HG02852 (cell line): ENCODE data around the gene TTN.
"Not testable (repeated sequence)": the region's sequence is repeated elsewhere in the genome, so short reads cannot be mapped to it uniquely, and the experiment has no call there.

ENCODE experiments used
- ATAC-seq: cut with Tn5 transposase; IDR thresholded peaks from one replicate; pipeline ENCODE4 v1.9.1; 2021; ENCODE audit warnings: mild to moderate bottlenecking, moderate library complexity; ENCODE audit not compliant: unreplicated experiment

Gene TTN

GRCh38 chr2:178550352-178550751 is 256.9 kb downstream of the TTN start:
- ATAC-seq: peak; percentile 67

- ATAC-seq: no peak
Measured at GRCh38 chr2:178542569-178542968, 264.7 kb downstream of the TTN start.

- ATAC-seq: no peak
Measured at GRCh38 chr2:178542161-178542560, 265.1 kb downstream of the TTN start.

GRCh38 chr2:178536037-178536436 is 271.2 kb downstream of the TTN start:
- ATAC-seq: no peak

- ATAC-seq: no peak
Measured at GRCh38 chr2:178531168-178531567, 276.1 kb downstream of the TTN start.

GRCh38 chr2:178530625-178531142 is 276.5 kb downstream of the TTN start:
- peak; percentile 94 for ATAC-seq

- no peak for ATAC-seq
Measured at GRCh38 chr2:178530131-178530530, 277.1 kb downstream of the TTN start.

GRCh38 chr2:178529194-178529593 is 278.0 kb downstream of the TTN start:
- no peak for ATAC-seq

GRCh38 chr2:178528647-178529046 is 278.6 kb downstream of the TTN start:
- no peak for ATAC-seq

GRCh38 chr2:178527592-178527991 is 279.6 kb downstream of the TTN start:
- ATAC-seq: no peak

- ATAC-seq: no peak
Measured at GRCh38 chr2:178526256-178526655, 281.0 kb downstream of the TTN start.

- not testable (repeated sequence) for ATAC-seq
Measured at GRCh38 chr2:178525460-178525859, 281.8 kb downstream of the TTN start.

- ATAC-seq: not testable (repeated sequence)
Measured at GRCh38 chr2:178525010-178525409, 282.2 kb downstream of the TTN start.

- peak; percentile 12 for ATAC-seq
Measured at GRCh38 chr2:178523596-178524134, 283.6 kb downstream of the TTN start.

- peak; percentile 94 for ATAC-seq
Measured at GRCh38 chr2:178522950-178523595, 284.1 kb downstream of the TTN start.

- no peak for ATAC-seq
Measured at GRCh38 chr2:178521304-178522150, 285.7 kb downstream of the TTN start.

GRCh38 chr2:178517496-178517895 is 289.7 kb downstream of the TTN start:
- ATAC-seq: no peak

GRCh38 chr2:178514664-178515063 is 292.6 kb downstream of the TTN start:
- no peak for ATAC-seq

GRCh38 chr2:178513876-178514275 is 293.3 kb downstream of the TTN start:
- no peak for ATAC-seq

GRCh38 chr2:178512484-178512883 is 294.7 kb downstream of the TTN start:
- ATAC-seq: no peak

- no peak for ATAC-seq
Measured at GRCh38 chr2:178510384-178510783, 296.8 kb downstream of the TTN start.

GRCh38 chr2:178508646-178509045 is 298.6 kb downstream of the TTN start:
- no peak for ATAC-seq
